K562 (cell line): ENCODE results near the gene PRKRIP1. TPM values are rescaled to one million over a fixed set of nuclear protein-coding genes. Genes with fewer than 3 reads are reported as not detected.

Source experiments
- CBX3 ChIP-seq, 2 experiments: IDR thresholded peaks; 1 replicate in 1 of 2; 2 replicates in 1 of 2; pipeline ENCODE4 v1.6.1; 2012; ENCODE audit warnings: inconsistent platforms in 2 of 2, low read length in 2 of 2, borderline replicate concordance in 1 of 2, control low read depth in 1 of 2
- CREM ChIP-seq: IDR thresholded peaks from 2 replicates; pipeline ENCODE4 v1.6.1; 2014; ENCODE audit warnings: antibody characterized with exemption, low read depth
- ESRRA ChIP-seq: fragments of 450-650 bp; IDR thresholded peaks from 2 replicates; pipeline ENCODE4 v1.6.1; 2014; ENCODE audit warnings: low read depth, mild to moderate bottlenecking, moderate library complexity, borderline replicate concordance
- ESRRB ChIP-seq: fragments of 250-450 bp; sonication (Bioruptor Pico); IDR thresholded peaks from 2 replicates; pipeline ENCODE4 v1.5.0; 2020; ENCODE audit warnings: mild to moderate bottlenecking, moderate library complexity, borderline replicate concordance
- FOXK2 ChIP-seq, 2 experiments: fragments of 450-650 bp; IDR thresholded peaks in 1 of 2; conservative IDR thresholded peaks in 1 of 2; 2 replicates each; pipeline ENCODE4 v1.6.1; 2016; ENCODE audit warnings: low read depth in 2 of 2, mild to moderate bottlenecking in 1 of 2
- HMG20A ChIP-seq: fragments of 450-650 bp; formaldehyde crosslinking; conservative IDR thresholded peaks from 2 replicates; pipeline ENCODE4 v1.4.0; 2020; ENCODE audit warnings: mild to moderate bottlenecking, mixed read lengths
- MGA ChIP-seq: fragments of 450-650 bp; IDR thresholded peaks from 2 replicates; pipeline ENCODE4 v1.6.1; 2016; ENCODE audit warnings: mild to moderate bottlenecking, moderate library complexity
- POU5F1 ChIP-seq: fragments of 150-350 bp; IDR thresholded peaks from 2 replicates; pipeline ENCODE4 v1.6.1; 2014; ENCODE audit warnings: borderline replicate concordance, low read length, low read depth, mild to moderate bottlenecking; ENCODE audit not compliant: partially characterized antibody
- RBM17 ChIP-seq: fragments of 200-400 bp; formaldehyde crosslinking; IDR thresholded peaks from 2 replicates; pipeline ENCODE4 v1.6.1; 2017; ENCODE audit warnings: low read depth, mild to moderate bottlenecking, low read length, borderline replicate concordance
- RHOXF2B ChIP-seq: fragments of 250-450 bp; sonication (Bioruptor Pico); conservative IDR thresholded peaks from 2 replicates; pipeline ENCODE4 v1.5.1; 2021
- SETDB1 ChIP-seq: IDR thresholded peaks from one replicate; pipeline ENCODE4 v1.6.1; 2012; ENCODE audit warnings: low read length, control low read depth, inconsistent platforms
- SIN3B ChIP-seq: fragments of 450-650 bp; IDR thresholded peaks from 2 replicates; pipeline ENCODE4 v1.6.1; 2017; ENCODE audit warnings: low read depth, mild to moderate bottlenecking, moderate library complexity
- THRAP3 ChIP-seq: fragments of 450-650 bp; IDR thresholded peaks from 2 replicates; pipeline ENCODE4 v1.6.1; 2016; ENCODE audit warnings: mild to moderate bottlenecking, inconsistent platforms, borderline replicate concordance
- YBX1 ChIP-seq: fragments of 450-650 bp; IDR thresholded peaks from 2 replicates; pipeline ENCODE4 v1.7.1; 2016; ENCODE audit warnings: mild to moderate bottlenecking
- ZNF436 ChIP-seq: fragments of 250-450, 450-650 bp; sonication (Bioruptor Pico); formaldehyde crosslinking; IDR thresholded peaks from 2 replicates; pipeline ENCODE4 v1.7.0; 2020; ENCODE audit warnings: mild to moderate bottlenecking
- ZNF551 ChIP-seq: fragments of 250-450 bp; sonication (Bioruptor Pico); IDR thresholded peaks from 2 replicates; pipeline ENCODE4 v1.5.0; 2021; ENCODE audit warnings: mild to moderate bottlenecking, moderate library complexity
- ZNF668 ChIP-seq: fragments of 250-450 bp; sonication (Bioruptor Pico); IDR thresholded peaks from 2 replicates; pipeline ENCODE4 v1.8.0; 2022; ENCODE audit warnings: mild to moderate bottlenecking, inconsistent platforms
- polyA plus RNA-seq, 8 experiments: library from polyadenylated mRNA; depleted of rRNA in 4 of 8; stranded (reverse) in 5 of 8; unstranded in 3 of 8; fragments of >200 nt; fragmentation: Nextera tagmentation in 2 of 8; fragmentation: Illumina TruSeq in 1 of 8; extraction: Ambion mirVana in 2 of 8; extraction: Trizol in 1 of 8; gene quantifications; 2 replicates each; pipeline versions ENCODE4 v1.2.1 to v1.2.3, GENCODE V29; 2011 to 2014; ENCODE audit warnings: inconsistent platforms in 1 of 8, missing spikeins in 1 of 8
- total RNA-seq, 7 experiments: library from RNA; depleted of rRNA in 6 of 7; stranded (reverse); fragments of >200 nt in 6 of 7; fragmentation: Illumina TruSeq in 2 of 7; extraction: Trizol in 2 of 7; gene quantifications; 2 replicates each; pipeline versions ENCODE4 v1.2.1 to v1.2.3, GENCODE V29; 2011 to 2021; ENCODE audit warnings: low replicate concordance in 1 of 7
- TF ChIP-seq, protein P1 (sequence below): sonication (generic); formaldehyde crosslinking; IDR thresholded peaks from 2 replicates; pipeline ENCODE4 v1.9.0; 2022; ENCODE audit warnings: mild to moderate bottlenecking, missing genetic modification reagents

The PRKRIP1 gene
- total and polyA plus RNA-seq, 9 of the 15 experiments (the other 6 are each of a cell fraction or from before 2014, with no cell fraction given): 14.9 to 52.1 (median 19.8) TPM

- TF ChIP-seq ESRRA: peak; percentile 74; the same call in 1 of the 2 replicates
- TF ChIP-seq FOXK2 (conservative IDR thresholded peaks at IDR 0.05 in 1 of 2, IDR thresholded peaks at IDR 0.05 in 1 of 2; ENCODE audit: low read depth in 2 of 2): no peak
- TF ChIP-seq, protein P1, sequence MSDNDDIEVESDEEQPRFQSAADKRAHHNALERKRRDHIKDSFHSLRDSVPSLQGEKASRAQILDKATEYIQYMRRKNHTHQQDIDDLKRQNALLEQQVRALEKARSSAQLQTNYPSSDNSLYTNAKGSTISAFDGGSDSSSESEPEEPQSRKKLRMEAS (CRISPR knock-in tag): peak; percentile 96
- 0 out of 3 replicates have a peak, but pooled peaks of 1 of the 2 experiments have one; percentile 17 for TF ChIP-seq CBX3 (IDR thresholded peaks at IDR 0.05; ENCODE audit: borderline replicate concordance in 1 of 2, low read length in 2 of 2)
- no peak for TF ChIP-seq YBX1
- TF ChIP-seq RBM17: no peak
- TF ChIP-seq SETDB1: no peak
- 0 out of 2 replicates have a peak, but pooled peaks have one; percentile 64 for TF ChIP-seq RHOXF2B (CRISPR knock-in tag)
- TF ChIP-seq HMG20A (CRISPR knock-in tag): no peak
- TF ChIP-seq POU5F1: no peak
- no peak for TF ChIP-seq ESRRB (CRISPR knock-in tag)
- TF ChIP-seq THRAP3: no peak
- no peak for TF ChIP-seq MGA
- TF ChIP-seq CREM: peak; percentile 78
- TF ChIP-seq ZNF551 (CRISPR knock-in tag): no peak
- no peak for TF ChIP-seq ZNF668
- no peak for TF ChIP-seq ZNF436 (CRISPR knock-in tag)
- TF ChIP-seq SIN3B: peak; percentile 88
These were observed 68.6 kb downstream of the PRKRIP1 start, which contains the start of the genes ALKBH4 and LRWD1 (continued) for GRCh38 chr7:102464577-102465280.
